LNCAP (cell line): ENCODE data around the gene CAMK1G.

Experiments used
- CTCF ChIP-seq: fragments of 450-650 bp; IDR thresholded peaks from 2 replicates; pipeline ENCODE4 v1.5.1; 2017; ENCODE audit warnings: mild to moderate bottlenecking

The CAMK1G gene

GRCh38 chr1:209642816-209643215 is 59.3 kb downstream of the CAMK1G start:
- no peak for TF ChIP-seq CTCF

DNA sequence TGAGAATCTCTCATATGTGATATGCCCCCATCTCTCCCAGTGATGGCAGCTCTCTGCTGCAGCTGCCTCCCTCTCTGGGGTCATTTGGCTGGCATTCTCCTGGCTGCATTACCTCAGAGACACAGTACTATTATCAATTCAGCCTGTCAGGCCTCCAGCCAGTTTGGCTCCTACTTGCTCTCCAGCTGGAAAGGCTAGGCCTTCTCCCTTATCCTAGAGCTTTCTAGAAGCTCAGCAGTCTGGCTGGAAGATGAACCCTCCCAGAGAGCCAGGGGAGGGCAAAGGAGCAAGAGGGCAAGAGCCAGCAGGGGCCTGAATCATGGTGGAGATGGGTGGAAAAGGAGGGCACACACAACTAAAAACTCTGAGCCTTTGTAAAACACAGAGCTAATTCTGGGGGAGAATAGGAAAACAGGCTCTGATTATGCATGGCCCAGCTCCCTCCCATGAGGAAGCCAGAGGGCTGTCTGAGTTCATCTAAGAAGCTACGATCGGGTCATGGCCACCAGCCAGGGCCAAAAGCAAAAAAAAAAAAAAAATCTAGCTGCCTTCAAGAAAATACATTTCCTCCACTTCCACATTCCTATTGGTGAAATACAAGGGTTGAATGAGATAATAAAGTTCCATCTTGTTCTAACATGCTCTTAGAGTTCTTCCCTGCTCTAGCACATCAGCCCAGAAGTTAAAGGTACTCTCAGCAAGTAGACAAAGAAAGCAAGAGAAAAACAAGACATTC is 59.9 kb downstream of the CAMK1G start:
- no peak for TF ChIP-seq CTCF

GRCh38 chr1:209645574-209646452 is 62.3 kb downstream of the CAMK1G start:
- TF ChIP-seq CTCF, result no peak

GRCh38 chr1:209646558-209646957 is 63.0 kb downstream of the CAMK1G start:
- no peak for TF ChIP-seq CTCF

DNA sequence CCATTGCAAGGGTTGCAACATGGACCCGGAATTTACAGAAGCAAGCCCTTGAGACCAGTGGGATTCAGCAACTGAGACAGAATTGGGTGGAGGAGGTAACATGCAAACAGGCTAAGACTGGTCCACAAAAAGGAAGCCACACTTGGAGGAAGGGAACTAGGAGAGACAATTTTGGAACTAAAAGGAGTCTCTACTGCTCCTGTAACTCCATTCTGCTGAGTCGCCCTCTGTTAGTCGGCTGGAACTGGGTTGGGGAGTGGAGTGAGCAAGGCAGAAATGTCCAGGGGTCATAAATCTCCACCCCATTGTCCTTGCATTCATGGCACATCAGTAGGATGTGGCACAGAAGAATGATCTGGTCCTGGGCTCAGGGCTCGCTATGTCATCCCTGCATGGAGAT is 63.6 kb downstream of the CAMK1G start:
- no peak for TF ChIP-seq CTCF

GRCh38 chr1:209648346-209648745 is 64.8 kb downstream of the CAMK1G start:
- no peak for TF ChIP-seq CTCF

- no peak for TF ChIP-seq CTCF
These were observed 65.6 kb downstream of the CAMK1G start for GRCh38 chr1:209648931-209649776.
